Adipocyte (in vitro differentiated cells): ENCODE results near the gene ANKH.
A peak's percentile ranks its signal among the peaks of the same experiment; 100 is the strongest.

Experiments used
- DNase-seq: peaks from one replicate; pipeline ENCODE4 v3.0.0-alpha.2; 2015; ENCODE audit warnings: low read depth
- H3K27me3 ChIP-seq: replicated peaks from 2 replicates; pipeline ENCODE4 v1.7.0; 2013; ENCODE audit warnings: mild to moderate bottlenecking, low read length, moderate library complexity; ENCODE audit not compliant: control insufficient read depth, insufficient read depth
- H3K36me3 ChIP-seq: 2 replicates; pipeline ENCODE4 v1.7.0; 2013; ENCODE audit warnings: low read length, mild to moderate bottlenecking, moderate library complexity; ENCODE audit not compliant: control insufficient read depth, insufficient read depth, severe bottlenecking
- H3K4me1 ChIP-seq: 2 replicates; pipeline ENCODE4 v1.7.0; 2013; ENCODE audit warnings: mild to moderate bottlenecking, low read length, moderate library complexity; ENCODE audit not compliant: control insufficient read depth, insufficient read depth
- H3K4me3 ChIP-seq: 2 replicates; pipeline ENCODE4 v1.7.0; 2013; ENCODE audit warnings: mild to moderate bottlenecking, low read length, moderate library complexity
- H3K9ac ChIP-seq: 2 replicates; pipeline ENCODE4 v1.7.0; 2013; ENCODE audit warnings: mild to moderate bottlenecking, low read length, moderate library complexity
- H3K9me3 ChIP-seq: 2 replicates; pipeline ENCODE4 v1.7.0; 2013; ENCODE audit warnings: mild to moderate bottlenecking, low read length, moderate library complexity; ENCODE audit not compliant: control insufficient read depth

The ANKH gene

DNA sequence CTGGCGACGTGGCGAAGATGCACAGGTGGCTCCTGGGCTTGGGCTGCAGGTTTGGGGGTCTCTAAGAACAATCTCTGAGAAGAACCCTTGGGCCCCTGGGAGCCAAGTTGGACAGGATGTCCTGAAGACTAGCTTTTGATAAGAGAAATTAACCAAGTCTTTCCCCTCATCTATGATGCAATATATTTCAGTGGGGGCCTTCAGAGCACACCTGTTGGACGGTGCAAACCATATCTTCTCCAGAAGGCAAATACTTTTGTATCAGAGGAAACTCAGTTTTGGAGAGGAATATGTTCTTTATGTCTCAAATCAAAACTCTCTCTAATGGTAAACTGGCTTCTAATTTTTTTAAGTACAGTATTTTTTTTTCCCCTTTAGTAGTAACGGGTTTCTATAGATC is 178.5 kb downstream of the ANKH start:
- no peaks in the 10 kb centered on the region for H3K27me3 ChIP-seq
- no peak for DNase-seq
- H3K9ac ChIP-seq, result no peak overlapping the region
- peaks cover 9% of the 10 kb centered on the region for H3K9me3 ChIP-seq
- no peak overlapping the region for H3K4me3 ChIP-seq
- H3K4me1 ChIP-seq, result peaks cover 9% of the 10 kb centered on the region
- peaks cover 92% of the 10 kb centered on the region for H3K36me3 ChIP-seq

DNA sequence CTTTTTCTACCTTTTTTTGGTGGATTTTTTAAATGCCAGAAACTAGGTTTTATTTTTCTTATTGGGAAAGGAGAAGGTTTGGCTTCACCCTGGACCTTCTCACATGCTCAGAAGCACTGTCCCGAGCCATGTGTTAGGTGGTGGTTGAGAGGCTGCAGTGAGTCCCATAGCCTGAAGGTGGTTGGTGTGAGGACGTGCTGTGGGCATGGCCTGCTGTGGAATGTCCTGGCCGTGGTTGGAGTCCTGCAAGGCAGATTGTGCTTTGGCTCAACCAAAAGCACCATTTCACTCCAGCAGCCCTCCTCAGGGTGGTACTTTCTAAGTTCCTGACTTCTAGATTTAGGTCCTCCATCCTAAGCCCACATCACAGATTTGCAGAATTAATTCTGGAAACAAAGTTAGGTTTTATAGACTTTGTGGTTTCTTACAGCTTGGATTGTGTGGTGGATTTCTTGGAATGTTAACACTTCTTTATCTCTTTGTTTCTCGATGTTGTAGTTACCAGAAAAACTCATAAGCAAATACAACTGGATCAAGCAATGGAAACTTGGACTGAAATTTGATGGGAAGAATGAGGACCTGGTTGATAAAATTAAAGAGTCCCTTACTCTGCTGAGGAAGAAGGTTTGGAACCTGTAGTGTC is 184.4 kb downstream of the ANKH start:
- Histone ChIP-seq H3K27me3 (no peaks in the 10 kb centered on the region), H3K9ac (no peak overlapping the region), H3K36me3 (peaks cover 89% of the 10 kb centered on the region), H3K9me3 (peaks cover 9% of the 10 kb centered on the region), H3K4me3 (no peak overlapping the region), H3K4me1 (peaks cover 4% of the 10 kb centered on the region)
- DNase-seq, result peak; percentile 36

DNA sequence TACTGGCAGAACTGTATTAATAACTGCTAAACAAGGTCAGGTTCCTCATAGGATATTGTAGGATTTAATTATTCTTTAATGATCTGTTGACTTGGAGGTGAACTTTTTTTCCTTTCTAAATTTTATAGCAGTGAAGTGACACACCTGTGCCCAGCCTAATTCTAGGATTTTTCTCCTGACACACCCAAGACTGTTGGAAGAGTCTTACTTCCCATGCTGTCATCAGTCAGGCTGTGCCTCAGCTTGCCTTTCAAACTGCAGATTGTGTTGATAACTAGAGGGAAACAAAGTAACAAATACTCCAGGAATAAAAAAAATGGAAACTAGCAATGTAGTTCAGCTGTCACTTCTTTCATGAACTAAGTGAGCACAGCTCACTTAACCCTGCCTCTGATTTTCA is 185.1 kb downstream of the ANKH start:
- no peak for DNase-seq
- H3K36me3 ChIP-seq, result peaks cover 89% of the 10 kb centered on the region
- peaks cover 4% of the 10 kb centered on the region for H3K4me1 ChIP-seq
- H3K27me3 ChIP-seq, result no peaks in the 10 kb centered on the region
- no peak overlapping the region for H3K9ac ChIP-seq
- no peak overlapping the region for H3K4me3 ChIP-seq
- peaks cover 9% of the 10 kb centered on the region for H3K9me3 ChIP-seq

DNA sequence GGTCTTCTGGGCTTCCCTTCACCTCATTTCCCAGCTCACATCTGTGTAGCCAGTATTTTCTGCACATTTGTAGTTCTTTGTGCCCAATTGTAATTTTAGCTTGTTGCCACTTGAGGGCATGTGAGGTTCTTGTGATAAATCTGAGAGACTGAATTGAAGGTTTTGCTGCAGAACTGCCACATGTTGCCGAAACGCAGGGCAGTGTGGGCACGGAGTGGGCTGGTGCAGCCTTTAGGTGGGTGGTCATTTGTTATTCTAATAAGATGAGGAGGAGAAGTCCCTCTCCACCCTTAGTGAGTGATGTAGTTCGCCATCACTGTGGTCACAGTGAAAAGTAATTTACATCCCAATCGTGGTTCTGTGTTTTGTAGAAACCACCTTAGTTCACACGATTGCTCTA is 185.8 kb downstream of the ANKH start:
- H3K4me1 ChIP-seq, result peaks cover 4% of the 10 kb centered on the region
- peaks cover 88% of the 10 kb centered on the region for H3K36me3 ChIP-seq
- H3K27me3 ChIP-seq, result no peaks in the 10 kb centered on the region
- peak; percentile 81 for DNase-seq
- peaks cover 8% of the 10 kb centered on the region for H3K9me3 ChIP-seq
- H3K4me3 ChIP-seq, result no peak overlapping the region
- peak overlapping the region; percentile 27 for H3K9ac ChIP-seq

DNA sequence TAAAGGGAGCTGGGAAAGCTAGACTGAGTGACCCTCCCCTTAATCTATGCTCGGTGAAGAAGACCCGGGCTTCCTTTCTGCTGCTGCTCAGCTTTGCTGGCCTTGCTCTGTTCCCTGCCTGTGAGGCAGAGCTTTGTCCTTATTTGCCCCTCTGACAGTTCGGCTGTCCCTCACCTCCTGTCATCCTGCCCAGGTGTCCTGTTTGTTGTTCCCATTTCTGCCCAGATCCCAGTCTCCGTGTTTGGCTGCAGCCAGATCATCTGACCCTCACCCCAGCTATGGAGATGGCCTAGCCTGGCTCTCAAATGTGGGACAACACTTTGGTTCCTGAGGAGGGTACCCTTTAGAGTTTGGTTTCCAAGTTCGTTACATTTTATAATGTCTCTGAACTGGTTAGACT is 186.8 kb downstream of the ANKH start:
- no peak for DNase-seq
- Histone ChIP-seq H3K9me3 (no peaks in the 10 kb centered on the region), H3K4me1 (peaks cover 4% of the 10 kb centered on the region), H3K36me3 (peaks cover 85% of the 10 kb centered on the region), H3K9ac (no peak overlapping the region), H3K4me3 (no peak overlapping the region), H3K27me3 (no peaks in the 10 kb centered on the region)

DNA sequence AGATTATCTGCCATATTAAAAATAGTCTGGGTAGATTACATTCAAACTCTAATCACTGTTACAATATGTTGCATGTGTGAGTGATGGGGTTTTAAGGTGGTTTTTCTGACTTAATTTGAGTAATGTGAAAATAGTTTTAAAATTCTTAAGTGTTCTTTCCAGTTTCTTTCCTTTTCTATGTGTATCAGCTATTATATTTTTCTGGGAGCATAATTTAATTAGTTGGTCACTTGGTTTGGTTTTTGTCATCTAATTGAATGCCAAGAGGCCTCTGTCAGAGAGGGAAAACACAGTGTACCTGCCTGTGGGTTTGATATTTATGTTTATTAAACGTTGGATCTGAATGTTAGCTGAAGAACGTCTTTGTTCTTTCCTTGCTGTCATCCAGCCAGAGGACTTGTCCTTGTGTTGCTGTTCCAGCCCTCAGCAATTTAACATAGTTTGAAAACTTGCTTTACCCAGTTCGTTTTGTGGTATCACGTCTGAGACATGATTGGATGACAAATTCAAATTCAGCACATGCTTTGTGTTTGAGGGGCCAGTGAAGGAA is 187.6 kb downstream of the ANKH start:
- no peak for DNase-seq
- no peaks in the 10 kb centered on the region for H3K9me3 ChIP-seq
- H3K9ac ChIP-seq, result peak overlapping the region; percentile 13
- H3K36me3 ChIP-seq, result peaks cover 81% of the 10 kb centered on the region
- peaks cover 6% of the 10 kb centered on the region for H3K4me1 ChIP-seq
- no peaks in the 10 kb centered on the region for H3K27me3 ChIP-seq
- H3K4me3 ChIP-seq, result no peak overlapping the region

DNA sequence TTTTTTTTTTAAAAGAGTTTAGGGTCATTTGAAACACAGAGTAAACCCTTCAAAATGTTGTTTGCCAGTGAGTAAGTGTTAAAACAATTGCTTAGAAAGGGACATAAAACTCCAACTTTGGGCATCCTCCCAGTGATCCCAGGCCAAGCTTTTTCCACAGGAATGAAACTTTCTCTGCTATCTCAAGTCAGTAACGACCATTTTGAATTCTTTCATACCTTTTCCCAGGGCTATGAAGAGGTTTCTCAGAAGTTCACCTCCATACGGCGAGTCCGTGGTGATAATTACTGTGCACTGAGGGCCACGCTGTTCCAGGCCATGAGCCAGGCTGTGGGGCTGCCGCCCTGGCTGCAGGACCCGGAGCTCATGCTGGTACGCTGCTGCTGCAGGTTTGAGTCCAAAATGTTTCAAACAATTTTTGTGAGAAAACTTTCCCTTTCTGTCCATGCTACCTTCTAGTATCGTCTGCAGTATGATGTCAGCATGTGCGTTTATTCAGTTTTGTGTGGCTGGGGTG is 190.3 kb downstream of the ANKH start:
- DNase-seq, result no peak
- no peak overlapping the region for H3K4me3 ChIP-seq
- no peaks in the 10 kb centered on the region for H3K27me3 ChIP-seq
- H3K4me1 ChIP-seq, result peaks cover 13% of the 10 kb centered on the region
- peaks cover 58% of the 10 kb centered on the region for H3K36me3 ChIP-seq
- H3K9me3 ChIP-seq, result no peaks in the 10 kb centered on the region
- H3K9ac ChIP-seq, result no peak overlapping the region

DNA sequence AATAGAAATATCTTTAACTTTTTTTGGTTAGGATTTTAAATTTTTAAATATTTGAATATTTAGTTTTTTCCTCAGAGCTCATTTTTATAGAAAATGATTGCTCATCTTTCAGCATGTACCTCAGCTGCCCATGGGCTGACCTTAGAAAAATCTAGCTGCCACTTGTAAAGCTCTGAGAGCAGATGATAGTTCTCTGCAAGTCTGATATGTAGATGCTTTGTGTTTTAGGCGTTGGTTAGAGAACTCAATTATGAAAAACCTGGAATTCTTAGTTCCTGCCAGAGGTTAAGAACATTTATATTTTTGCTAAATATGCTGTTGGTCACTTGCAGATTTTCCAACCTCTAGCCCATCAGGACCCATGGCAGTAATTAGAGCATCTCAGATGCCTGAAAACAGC is 192.0 kb downstream of the ANKH start:
- Histone ChIP-seq H3K4me1 (peaks cover 11% of the 10 kb centered on the region), H3K36me3 (peaks cover 50% of the 10 kb centered on the region), H3K4me3 (no peak overlapping the region), H3K27me3 (no peaks in the 10 kb centered on the region), H3K9me3 (no peaks in the 10 kb centered on the region), H3K9ac (no peak overlapping the region)
- no peak for DNase-seq

DNA sequence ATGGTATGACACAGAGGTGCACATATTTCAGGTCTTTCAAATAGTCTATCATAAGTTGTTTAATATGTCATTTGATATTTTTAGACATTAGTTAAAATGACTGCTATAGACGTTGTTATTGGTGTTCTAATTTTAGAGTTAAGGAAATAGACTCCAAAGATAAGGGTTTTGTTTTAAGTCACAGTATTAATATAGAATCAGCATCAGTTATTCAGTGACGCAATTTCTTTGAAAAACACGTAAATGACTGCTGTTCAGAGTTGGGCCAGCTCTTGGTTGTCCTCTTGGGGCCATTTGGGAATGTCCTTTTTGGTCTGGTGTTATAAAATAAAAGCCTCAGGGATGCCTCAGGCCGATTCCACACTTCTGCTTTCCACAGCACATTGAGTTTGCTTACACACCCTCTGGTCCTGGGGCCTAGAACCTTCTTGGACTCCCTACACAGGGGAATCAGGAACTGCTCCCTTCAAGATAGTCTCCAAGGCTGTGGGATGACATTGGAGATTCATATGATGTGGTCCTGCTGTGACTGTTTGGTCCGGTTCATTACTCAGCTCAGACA is 192.7 kb downstream of the ANKH start:
- Histone ChIP-seq H3K9me3 (no peaks in the 10 kb centered on the region), H3K36me3 (peaks cover 43% of the 10 kb centered on the region), H3K9ac (no peak overlapping the region), H3K4me3 (no peak overlapping the region), H3K27me3 (no peaks in the 10 kb centered on the region), H3K4me1 (peaks cover 11% of the 10 kb centered on the region)
- no peak for DNase-seq

DNA sequence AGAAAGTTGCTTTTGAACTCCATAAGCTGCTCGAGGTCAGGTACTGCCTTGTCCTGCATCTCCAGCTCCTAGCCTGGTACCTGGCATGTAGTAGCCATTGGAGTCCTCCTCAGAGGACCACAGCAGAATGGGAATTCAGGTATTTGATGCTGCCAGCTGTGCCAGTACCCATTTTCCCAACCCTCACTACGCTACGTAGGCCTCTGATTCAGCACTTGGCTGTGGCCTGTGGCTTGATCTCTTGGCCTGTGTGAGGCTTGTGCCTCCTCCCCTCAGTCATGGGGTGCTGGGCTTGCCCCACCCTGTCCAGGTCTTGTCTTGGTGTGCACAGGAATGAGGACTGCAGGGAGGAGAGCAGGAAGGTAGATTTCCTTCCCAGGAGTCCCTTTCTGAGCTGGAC is 195.3 kb downstream of the ANKH start:
- peaks cover 18% of the 10 kb centered on the region for H3K36me3 ChIP-seq
- no peaks in the 10 kb centered on the region for H3K27me3 ChIP-seq
- no peaks in the 10 kb centered on the region for H3K9me3 ChIP-seq
- no peak for DNase-seq
- H3K4me3 ChIP-seq, result no peak overlapping the region
- peaks cover 15% of the 10 kb centered on the region for H3K4me1 ChIP-seq
- H3K9ac ChIP-seq, result no peak overlapping the region

DNA sequence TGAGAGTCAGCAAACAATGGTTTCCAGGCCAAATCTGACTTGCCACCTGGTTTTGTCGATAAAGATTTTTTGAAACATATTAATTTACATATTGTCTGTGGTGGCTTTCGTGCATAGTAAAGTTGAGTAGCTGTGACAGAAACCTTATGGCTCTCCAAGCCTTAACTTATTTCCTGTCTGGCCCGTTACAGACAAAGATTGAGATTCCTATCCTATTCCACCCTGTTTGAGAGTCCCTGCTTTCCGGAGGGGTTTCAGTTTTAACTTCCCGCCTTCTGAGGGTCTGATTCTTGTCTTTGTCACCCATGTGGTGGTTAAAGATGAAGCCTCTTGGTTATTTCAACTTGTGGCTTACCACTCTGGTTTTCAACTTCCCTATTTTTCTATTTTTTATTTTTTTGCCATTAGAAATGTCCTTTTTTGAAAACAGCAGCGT is 195.7 kb downstream of the ANKH start:
- peaks cover 14% of the 10 kb centered on the region for H3K36me3 ChIP-seq
- DNase-seq, result no peak
- no peaks in the 10 kb centered on the region for H3K9me3 ChIP-seq
- H3K4me3 ChIP-seq, result no peak overlapping the region
- H3K4me1 ChIP-seq, result peaks cover 15% of the 10 kb centered on the region
- H3K27me3 ChIP-seq, result no peaks in the 10 kb centered on the region
- H3K9ac ChIP-seq, result no peak overlapping the region
